Measurements from ENCODE around the gene IGFBP6. TPM values are rescaled to one million over a fixed set of nuclear protein-coding genes. Genes with fewer than 3 reads are reported as not detected.
"Not testable (repeated sequence)": the region's sequence is repeated elsewhere in the genome, so short reads cannot be mapped to it uniquely, and the experiment has no call there.

Gene IGFBP6
- total RNA-seq, 1 donor from 2014 or later: 10.6 TPM

DNA sequence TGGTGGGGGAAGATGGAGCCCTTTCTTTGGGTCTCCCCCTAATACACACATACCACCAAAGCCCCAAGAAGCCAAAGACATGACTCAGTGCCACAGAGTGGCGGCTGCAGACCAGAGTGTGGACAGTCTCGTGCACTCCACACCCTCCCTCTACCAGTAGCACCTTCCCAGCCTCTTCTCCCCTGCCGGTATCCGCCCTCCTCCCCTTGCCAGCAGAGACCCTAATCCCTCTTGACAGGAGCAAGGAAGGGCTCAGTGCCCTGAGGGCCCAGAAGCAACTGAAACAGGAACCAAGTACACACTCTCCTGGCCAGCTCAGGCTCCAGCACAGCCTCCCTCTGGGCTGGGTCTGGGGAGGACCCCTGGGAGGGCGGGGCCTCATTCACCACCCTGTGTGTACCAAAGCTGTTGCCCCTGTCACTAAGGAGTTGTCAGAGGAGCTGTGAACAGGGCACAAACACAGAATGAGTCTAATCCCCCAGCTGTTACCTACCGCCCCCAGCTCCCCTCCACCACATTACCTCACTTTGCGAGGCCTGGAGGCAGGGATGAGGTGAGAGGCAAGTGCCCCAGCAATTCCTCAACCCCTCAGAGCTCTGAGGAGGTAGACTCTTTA lies 26.5 kb upstream of the IGFBP6 start:
- no peak for DNase-seq (ENCODE audit: low read depth, low spot score)

DNA sequence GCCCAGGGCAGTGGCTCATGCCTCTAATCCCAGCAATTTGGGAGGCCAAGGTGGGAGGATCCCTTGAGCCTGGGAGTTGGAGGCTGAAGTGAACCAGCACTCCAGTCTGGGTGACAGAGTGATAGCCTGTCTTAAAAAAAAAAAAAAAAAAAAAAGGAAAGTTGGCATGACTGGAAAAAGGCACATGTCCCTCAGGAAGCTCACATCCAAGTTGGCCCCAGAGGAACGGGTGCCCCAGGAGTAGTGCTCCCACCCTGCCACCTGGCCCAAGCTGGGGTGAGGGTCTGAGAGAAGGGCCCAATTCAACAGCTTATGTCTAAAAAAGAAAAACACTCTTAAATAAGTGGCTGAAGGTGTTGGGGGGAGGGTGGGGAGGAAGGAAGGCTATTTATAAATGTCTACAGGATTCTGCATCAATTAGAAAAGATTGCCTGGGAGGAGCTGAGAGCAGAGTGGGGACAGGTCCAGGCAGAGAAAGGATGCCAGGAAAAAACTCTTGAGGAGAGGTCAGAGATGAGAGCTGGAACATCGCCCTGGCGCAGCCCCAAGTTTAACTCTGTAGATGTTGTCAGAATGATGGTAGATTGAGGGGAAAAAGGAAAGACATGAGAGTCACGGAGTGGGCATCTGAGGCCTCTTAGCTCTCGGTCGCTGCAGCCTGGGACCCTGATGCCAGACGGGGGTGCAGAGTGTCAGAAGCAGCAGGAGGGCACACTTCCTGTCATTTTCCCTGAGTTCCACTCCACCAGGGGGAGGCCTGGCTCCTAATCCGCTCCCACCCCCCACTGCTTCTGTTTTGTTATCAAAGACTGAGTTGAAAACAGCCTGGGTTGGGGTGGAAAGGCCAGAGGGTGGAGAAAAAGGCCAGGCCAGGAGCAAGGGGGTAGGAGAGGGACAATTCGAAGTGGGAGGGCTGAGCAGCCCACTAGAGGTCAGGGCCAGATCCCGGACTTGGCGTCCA lies 25.6 kb upstream of the IGFBP6 start:
- DNase-seq (ENCODE audit: low read depth, low spot score): no peak

DNA sequence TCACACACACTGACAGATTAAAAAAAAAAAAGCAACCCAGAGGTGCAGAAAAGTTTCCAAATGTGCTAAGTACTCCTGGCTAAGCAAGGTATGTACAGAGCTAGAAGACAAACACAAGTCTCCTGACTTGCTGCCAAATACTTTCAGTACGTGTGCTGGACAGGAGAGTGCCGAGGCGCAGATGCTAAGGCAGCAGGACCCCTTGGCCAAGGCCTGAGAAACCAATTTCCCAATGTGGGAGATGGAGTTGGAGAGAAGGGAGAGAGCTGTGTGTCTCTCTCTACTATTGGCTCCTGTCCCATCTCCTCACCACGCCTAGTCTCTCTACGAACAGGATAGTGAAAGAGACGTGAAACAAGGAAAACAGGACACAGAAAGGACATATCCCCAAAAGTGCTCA lies 23.6 kb upstream of the IGFBP6 start:
- DNase-seq (ENCODE audit: low read depth, low spot score): no peak

DNA sequence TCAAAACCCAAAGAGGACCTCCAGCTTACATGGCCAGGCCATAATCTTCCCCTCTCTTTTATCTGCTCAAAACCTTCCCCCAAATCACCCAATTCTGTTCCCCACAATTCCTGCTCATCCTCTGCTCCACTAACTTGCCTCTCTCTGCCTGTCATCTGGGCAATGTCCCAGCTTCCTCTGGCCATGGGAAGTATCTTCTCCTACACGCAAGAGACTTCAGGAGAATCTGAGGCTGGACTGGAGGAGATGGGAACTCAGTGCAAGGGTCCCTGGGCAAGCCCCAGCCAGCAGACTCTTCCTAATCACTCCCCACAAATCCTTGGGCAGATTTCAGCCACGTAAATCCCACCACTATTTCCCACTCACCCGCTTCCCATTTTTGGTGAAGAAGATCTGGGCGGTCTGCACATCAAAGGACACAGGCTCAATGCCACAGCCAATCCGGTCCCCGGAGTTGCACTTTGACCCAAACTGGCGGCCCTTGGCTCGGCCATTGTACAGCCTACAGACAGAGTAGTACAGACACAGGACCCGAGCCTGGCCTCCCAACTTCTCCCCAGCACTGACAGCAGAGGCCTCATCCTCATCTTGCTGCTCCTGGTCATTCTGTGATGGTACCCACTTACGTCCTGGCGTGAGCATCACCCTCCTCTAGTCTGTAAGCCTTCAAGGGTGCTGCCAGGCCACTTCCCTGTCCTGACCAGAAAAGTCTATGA lies 23.0 kb upstream of the IGFBP6 start:
- DNase-seq (ENCODE audit: low read depth, low spot score): no peak

DNA sequence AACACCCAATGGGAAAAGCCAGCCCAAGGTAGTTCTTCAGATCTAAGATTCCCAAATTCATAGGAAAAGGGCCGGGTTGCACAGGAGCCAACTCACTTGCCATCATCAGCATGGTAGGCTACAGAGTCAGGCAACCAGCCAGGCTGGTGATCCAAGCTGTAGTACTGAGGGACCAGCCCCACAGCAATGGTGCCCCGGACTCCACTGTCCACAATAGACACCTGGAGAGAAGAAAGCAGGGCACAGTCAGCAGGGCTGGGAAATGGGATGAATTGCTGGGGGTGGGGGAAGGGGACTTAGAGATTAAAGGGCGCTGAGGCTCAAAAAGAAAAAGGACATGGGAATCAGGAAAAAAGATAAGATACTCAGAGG lies 22.5 kb upstream of the IGFBP6 start:
- no peak for DNase-seq (ENCODE audit: low read depth, low spot score)

DNA sequence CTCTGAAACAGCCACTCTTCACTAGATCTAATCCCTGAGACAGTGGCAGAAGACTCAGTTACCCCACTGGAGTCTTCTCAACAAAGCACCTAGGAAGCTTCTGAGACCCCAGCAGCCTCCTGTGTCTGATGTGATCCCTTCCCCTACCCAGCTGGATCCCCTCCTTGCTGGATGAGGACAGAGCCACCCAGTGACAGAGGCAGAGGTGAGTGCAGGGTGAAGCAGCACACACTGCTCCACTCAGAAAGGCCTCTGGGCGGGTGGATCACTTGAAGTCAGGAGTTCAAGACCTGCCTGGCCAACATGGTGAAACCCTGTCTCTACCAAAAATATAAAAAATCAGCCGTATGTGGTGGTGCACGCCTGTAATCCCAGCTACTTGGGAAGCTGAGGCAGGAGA lies 21.0 kb upstream of the IGFBP6 start:
- no peak for DNase-seq (ENCODE audit: low read depth, low spot score)

DNA sequence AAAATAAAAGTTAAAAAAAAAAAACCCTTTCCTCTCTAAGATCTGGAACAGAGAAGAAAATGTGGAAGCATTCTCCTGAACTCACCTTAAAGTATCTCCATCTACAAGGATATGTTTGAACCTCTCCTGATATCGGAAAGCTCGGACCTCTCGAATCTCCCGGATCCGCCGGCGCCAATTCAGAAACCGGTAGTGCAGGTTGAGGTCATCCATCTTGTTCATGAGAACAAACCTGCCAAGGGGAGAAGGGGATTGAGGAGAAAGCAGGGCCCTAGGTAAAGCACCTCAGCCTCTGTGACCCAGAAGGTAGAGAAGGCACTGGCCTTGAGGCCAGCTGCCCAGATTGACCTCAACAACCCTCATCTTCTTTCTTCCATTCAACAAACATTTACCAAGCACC lies 20.4 kb upstream of the IGFBP6 start:
- no peak for DNase-seq (ENCODE audit: low read depth, low spot score)

DNA sequence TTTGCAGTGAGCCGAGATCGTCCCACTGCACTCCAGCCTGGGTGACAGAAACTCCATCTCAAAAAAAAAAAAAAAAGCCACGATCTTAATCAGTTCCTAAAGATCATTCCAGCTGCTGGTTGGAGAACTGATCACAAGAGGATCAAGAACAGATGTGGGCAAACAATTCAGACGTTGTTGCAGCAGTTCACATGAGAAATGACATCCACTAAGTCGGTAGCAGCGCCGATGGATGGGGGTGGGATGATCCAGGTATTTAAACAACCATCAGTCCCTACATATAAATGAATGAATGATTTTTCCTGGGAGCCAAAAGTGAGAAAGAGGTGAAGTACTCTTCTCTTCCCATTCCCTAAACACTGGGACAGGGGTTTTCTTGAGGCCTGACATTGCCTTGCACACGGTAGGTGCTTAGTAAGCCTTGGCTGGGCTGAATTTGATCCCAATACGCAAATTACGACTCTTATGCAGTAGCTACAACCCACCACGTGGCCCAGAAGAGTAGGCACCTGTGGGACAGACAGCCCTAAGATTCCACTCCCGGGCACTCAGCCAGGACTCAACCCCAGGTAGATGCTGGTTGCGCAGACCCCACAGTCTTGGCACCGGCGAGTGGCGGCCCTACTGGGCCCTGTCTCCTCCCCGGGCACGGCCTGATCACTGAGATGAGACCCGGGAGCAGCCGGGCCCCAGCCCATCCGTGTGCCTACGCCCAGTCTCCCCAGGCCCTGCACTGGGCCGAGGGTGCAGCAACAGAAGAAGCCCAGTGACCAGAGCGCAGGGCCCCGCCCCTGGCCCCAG lies 18.8 kb upstream of the IGFBP6 start:
- DNase-seq (ENCODE audit: low read depth, low spot score): no peak

DNA sequence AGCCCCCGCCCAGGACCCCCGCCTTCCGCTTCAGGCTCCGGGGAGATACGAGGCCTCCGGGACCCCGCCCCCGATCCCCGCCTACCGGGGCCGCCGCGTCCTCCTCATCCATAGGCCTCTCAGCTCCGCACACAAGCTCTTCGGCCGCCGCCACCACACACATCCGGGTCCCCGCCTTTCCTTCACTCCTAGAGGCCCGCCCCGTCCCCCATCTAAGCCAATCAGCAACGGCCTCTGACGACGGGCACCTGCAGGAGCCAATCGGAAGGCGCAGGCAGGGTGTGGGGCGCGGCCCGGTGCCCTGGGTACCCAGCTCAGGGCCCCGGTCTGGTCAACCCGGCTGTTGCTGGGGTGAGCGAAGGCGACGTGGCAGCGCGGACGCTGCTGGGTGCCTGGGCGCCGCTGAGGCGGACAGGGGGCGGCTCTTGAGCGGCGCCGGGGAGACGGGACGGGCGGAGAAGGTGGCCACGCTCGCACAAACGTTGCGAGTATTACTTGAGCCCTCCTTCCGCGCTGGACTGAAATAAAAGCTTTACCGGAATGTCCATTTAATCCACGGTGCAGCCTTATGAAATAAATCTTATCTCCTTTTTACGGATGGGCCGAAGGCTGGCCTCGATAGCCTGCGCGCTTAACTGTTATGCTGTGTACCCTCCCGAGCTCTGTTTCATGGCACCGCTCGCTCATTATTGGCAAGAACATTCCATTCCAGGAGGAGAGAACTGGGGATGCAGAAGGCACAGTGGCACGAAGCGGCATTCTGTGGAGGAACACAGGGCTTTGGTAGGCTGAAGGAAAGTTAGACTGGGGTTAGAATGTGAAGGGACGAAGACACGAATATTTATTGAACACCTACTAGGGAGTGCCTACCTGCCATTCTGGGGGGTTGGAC lies 18.0 kb upstream of the IGFBP6 start, which contains the start of gene SPRYD3:
SPRYD3 (minus strand) TSS at position 165 of the 892 bp plus-strand sequence; CDS start at position 108, 57 bp downstream.
- peak; percentile 79 for DNase-seq (ENCODE audit: low read depth, low spot score)

DNA sequence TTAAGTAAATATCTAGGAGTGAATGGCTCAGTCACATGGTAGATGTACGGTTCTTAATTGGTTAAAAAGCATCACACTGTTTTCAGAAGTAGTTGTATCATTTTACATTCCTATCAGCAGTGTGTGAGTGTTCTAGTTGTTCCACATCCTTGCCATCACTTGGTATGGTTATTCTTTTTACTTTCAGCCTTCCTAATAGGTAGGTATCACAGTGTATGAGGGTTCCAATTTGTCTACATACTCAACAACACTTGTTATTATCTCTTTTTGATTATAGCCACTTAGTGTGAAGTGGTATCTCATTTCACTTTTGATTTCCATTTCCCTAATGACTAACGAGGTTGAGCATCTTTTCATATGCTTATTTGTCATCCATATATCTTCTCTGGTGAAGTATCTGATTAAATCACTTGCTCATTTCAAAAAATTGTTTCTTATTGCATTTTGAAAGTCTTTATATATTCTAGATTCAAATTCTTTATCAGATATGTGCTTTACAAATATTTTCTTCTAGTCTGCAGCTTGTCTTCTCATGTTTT lies 14.8 kb upstream of the IGFBP6 start:
- no peak for DNase-seq (ENCODE audit: low read depth, low spot score)

DNA sequence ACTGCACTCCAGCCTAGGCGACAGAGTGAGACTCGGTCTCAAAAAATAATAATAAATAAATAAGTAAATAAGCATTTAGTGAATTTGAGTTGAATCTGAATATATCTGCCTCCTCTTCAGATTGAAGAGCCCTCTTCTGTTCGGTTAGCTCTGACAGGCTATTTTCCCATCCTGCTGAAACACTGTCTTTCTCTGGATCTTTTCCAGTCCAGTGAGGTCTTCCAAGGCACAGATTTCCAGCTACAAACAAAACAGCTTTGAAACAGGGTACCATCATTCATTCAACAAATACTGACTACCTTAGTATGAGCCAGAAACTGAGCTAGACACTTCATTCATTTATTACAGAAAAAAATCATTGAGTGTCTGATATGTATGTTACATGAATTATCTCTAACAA lies 11.1 kb upstream of the IGFBP6 start:
- no peak for DNase-seq (ENCODE audit: low read depth, low spot score)

DNA sequence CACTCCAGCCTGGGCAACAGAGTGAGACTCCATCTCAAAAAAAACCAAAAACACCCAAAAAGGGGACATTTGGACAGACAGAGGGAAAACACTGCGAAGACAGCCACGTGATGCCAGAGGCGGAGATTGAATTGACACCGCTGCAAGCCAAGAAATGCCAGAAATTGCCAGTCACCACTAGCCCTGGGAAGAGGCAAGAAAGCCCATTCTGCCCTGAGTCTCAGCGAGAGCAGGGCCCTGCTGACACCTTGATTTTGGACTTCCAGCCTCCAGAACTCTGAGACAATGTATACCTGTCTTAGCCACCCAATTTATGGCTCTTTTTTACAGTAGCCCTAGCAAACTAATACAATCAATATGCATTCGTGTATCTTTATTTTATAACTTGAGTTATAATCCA lies 7.4 kb upstream of the IGFBP6 start:
- DNase-seq (ENCODE audit: low read depth, low spot score): no peak

DNA sequence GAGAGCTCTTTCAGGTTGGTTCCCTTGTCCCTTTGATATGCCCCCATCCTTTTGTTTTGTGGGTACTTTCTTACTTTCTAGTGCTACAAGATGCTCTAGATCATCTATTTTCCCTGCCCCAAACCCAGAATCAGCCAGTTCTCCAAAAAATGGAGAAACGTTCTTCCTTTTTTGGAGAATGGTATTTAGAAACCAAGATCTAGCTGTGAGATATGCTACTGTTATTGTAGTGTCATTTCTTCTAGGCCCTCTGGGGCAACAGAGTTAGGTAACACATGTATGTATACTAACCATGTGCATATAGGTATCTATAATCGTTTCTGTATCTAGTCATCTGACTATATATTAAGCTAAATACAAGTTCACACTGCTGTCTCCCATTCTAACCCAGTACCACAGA lies 6.9 kb upstream of the IGFBP6 start:
- DNase-seq (ENCODE audit: low read depth, low spot score): no peak

DNA sequence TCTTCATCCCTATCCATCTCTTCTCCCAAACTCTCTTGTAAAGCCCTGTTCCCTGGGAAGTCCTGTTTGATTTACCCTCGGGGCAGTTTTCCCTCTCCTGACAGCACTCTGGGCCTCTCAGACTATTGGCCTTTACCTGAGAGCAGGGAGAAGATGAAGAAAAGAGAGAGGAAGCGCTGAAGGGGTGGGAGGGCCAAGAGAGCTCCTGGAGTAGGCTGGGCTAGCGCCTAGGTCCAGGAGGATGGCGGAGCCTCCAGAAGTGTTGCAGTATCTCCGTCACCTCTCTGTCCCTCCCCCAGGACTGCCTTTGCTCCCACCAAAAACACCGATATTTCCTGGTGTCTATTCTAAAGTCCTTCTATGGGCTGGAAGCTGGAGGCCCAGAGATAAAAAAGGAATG lies 5.7 kb upstream of the IGFBP6 start:
- DNase-seq (ENCODE audit: low read depth, low spot score): no peak

DNA sequence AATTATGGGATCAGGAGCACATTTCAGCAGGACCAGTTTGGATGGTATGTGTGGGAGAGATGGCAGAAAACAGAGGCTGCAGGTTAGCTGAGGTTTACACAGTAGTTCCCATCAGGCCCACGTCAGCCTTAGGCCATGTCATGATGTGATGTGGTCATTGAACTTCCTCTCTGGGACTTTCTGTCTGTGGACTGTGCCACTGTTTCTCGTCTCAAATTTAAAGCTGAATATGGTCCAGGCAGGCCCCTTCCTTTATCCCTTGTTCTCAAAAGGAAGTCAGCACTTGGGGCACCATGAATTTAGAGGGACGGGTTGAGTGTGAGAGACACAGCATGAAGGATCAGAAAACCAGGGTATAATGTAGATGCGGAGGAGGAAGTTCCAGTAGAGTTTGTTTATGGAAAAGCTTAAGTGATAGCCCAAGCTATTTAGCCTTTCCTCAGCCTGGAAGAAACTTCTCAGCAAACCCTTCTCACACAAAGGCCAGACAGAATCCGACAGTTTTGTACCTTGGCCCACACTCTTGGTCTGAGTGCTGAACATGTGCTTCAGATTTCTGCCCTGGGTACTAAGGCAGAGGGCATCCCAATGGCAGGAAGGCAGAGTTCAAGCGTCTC lies 3.6 kb upstream of the IGFBP6 start:
- no peak for DNase-seq (ENCODE audit: low read depth, low spot score)

DNA sequence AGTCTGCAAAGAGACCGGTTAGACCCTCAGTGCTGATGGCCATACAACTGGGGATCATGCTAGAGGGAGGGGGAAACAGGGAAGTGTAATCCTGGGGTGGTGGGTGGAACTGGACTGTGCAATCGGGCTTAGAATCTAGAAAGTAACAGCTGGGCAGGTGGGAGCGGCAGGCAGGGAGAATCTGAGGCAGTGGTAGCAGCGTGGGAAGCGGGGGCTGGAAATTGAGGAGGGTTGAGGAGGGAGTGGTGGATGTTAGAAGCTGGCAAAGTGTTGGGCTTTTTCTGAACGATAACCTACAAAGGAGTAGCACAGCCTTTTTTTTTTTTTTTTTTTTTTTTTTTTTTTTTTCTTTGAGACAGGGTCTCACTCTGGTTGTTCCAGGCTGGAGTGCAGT lies 3.1 kb upstream of the IGFBP6 start:
- no peak for DNase-seq (ENCODE audit: low read depth, low spot score)

DNA sequence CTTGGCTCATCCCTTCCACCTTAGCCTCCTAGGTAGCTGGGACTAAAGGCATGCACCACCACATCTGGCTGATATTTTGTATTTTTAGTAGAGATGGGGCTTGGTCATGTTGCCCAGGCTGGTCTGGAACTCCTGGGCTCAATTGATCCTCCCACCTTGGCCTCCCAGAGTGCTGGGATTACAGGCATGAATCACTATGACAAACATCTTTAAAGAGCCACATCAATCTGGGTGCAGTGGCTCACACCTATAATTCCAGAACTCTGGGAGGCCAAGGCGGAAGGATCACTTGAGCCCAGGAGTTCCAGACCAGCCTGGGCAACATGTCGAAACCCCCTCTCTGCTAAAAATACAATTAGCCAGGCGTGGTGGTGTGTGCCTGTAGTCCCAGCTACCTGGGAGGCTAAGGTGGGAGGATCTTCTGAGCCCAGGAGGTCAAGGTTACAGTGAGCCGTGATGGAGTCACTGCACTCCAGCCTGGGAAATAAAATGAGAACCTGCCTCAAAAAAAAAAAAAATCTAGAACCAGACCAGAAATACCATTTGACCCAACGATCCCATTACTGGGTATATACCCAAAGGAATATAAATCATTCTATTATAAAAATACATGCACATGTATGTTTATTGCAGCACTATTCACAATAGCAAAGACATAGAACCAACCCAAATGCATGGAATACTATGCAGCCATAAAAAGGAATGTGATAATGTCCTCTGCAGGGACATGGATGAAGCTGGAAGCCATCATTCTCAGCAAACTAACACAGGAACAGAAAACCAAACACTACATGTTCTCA lies 2.5 kb upstream of the IGFBP6 start:
- DNase-seq (ENCODE audit: low read depth, low spot score): not testable (repeated sequence)

DNA sequence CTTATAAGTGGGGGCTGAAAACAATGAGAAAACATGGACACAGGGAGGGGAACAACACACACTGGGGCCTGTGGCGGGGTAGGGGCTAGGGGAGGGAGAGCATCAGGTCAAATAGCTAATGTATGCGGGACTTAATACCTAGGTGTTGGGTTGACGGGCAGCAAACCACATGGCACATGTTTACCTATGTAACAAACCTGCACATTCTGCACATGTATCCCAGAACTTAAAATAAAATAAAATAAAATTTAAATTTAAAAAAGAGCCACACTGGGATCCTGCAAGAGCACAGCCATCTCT lies 1.9 kb upstream of the IGFBP6 start:
- DNase-seq (ENCODE audit: low read depth, low spot score): not testable (repeated sequence)
